K562 treated with DMSO at 1 percent for 12 hours (cell line): ENCODE data around the gene EMP2. TPM values are rescaled to one million over a fixed set of nuclear protein-coding genes. Genes with fewer than 3 reads are reported as not detected.

Source experiments
- total RNA-seq: library from RNA; unstranded; fragments of 300-600 nt; gene quantifications from 2 replicates; pipeline ENCODE4 v1.2.3, GENCODE V29; 2022; ENCODE audit not compliant: insufficient read depth

The EMP2 gene
- total RNA-seq, result 2.1 and 3.1 TPM in 2 replicates

GRCh38 chr16:10579965-10580882 is at the start of gene EMP2:
Gene EMP2, minus strand, starts transcription at chr16:10580598. Its CDS starts 32,981 bp downstream, at chr16:10547617.

Other genes starting within 250 kb of the EMP2 start
- 92.3 and 143 TPM in 2 replicates for gene ATF7IP2, start 194.5 kb downstream of the EMP2 start, total RNA-seq
- not detected in 2 replicates for gene TEKT5, start 114.3 kb upstream of the EMP2 start, total RNA-seq
- 29.0 and 30.3 TPM in 2 replicates for gene NUBP1, start 163.2 kb upstream of the EMP2 start, total RNA-seq
- gene TVP23A, start 238.2 kb upstream of the EMP2 start, total RNA-seq, result 0.20 and 0.26 TPM in 2 replicates